SK-N-SH (cell line): ENCODE data around the gene PARD3B. TPM values are rescaled to one million over a fixed set of nuclear protein-coding genes. Genes with fewer than 3 reads are reported as not detected.

Experiments used
- CTCF ChIA-PET: fragments of 300-600, 350-600 bp; formaldehyde crosslinking; extraction: SDS; loops from one replicate; lab custom pipeline; 2021; lab: Yijun Ruan, JAX
- POLR2A ChIA-PET: fragments of 350-600 bp; sonication (Branson Sonifier 250); formaldehyde crosslinking; extraction: SDS; loops from one replicate; lab custom pipeline; 2020; ENCODE audit warnings: antibody characterized with exemption, inconsistent platforms; lab: Yijun Ruan, JAX
- DNase-seq: peaks from one replicate; pipeline ENCODE4 v3.0.0; 2012
- H2AFZ ChIP-seq: fragments of 200-600 bp; sonication (generic); 2 replicates; pipeline ENCODE4 v1.8.1; 2016; ENCODE audit warnings: antibody characterized with exemption, mild to moderate bottlenecking, low read depth
- H3F3A ChIP-seq: fragments of 200-600 bp; sonication (generic); replicated peaks from 2 replicates; pipeline ENCODE3; 2016; ENCODE audit warnings: antibody characterized with exemption, mild to moderate bottlenecking; ENCODE audit not compliant: insufficient read depth
- H3K27ac ChIP-seq, 2 experiments: fragments of 200-500 bp in 1 of 2; fragments of 200-600 bp in 1 of 2; sonication (Bioruptor generic) in 1 of 2; sonication (generic), shearing (Covaris generic) in 1 of 2; 2 replicates each; pipeline versions ENCODE4 v1.5.1 to v1.6.1; 2014 to 2016; ENCODE audit warnings: low read depth in 2 of 2, inconsistent platforms in 1 of 2, low read length in 1 of 2, mild to moderate bottlenecking in 1 of 2, mixed read lengths in 1 of 2
- H3K27me3 ChIP-seq: fragments of 200-600 bp; sonication (generic), shearing (Covaris generic); 2 replicates; pipeline ENCODE4 v1.6.1; 2016; ENCODE audit warnings: mixed run types; ENCODE audit not compliant: insufficient read depth
- H3K36me3 ChIP-seq, 2 experiments: fragments of 200-500 bp in 1 of 2; fragments of 200-600 bp in 1 of 2; sonication (Bioruptor generic) in 1 of 2; sonication (generic) in 1 of 2; replicated peaks in 1 of 2; 2 replicates each; pipeline versions ENCODE3 to v1.5.1; 2014 to 2016; ENCODE audit warnings: low read length in 1 of 2, mild to moderate bottlenecking in 1 of 2; ENCODE audit not compliant: insufficient read depth in 2 of 2, control insufficient read depth in 1 of 2
- H3K4me1 ChIP-seq, 2 experiments: fragments of 200-500 bp in 1 of 2; fragments of 200-600 bp in 1 of 2; sonication (Bioruptor generic) in 1 of 2; sonication (generic), shearing (Covaris generic) in 1 of 2; 2 replicates each; pipeline versions ENCODE4 v1.5.1 to v1.6.1; 2014 to 2016; ENCODE audit warnings: low read depth in 1 of 2, low read length in 1 of 2, mixed run types in 1 of 2; ENCODE audit not compliant: insufficient read depth in 2 of 2, control insufficient read depth in 1 of 2
- H3K4me2 ChIP-seq: fragments of 200-600 bp; sonication (generic), shearing (Covaris generic); 2 replicates; pipeline ENCODE4 v1.6.1; 2017; ENCODE audit warnings: mixed run types
- H3K4me3 ChIP-seq, 2 experiments: fragments of 200-500 bp in 1 of 2; fragments of 200-600 bp in 1 of 2; sonication (Bioruptor generic) in 1 of 2; sonication (generic), shearing (Covaris generic) in 1 of 2; 2 replicates each; pipeline versions ENCODE4 v1.5.1 to v1.8.1; 2014 to 2016; ENCODE audit warnings: low read depth in 2 of 2, inconsistent platforms in 1 of 2, low read length in 1 of 2, mild to moderate bottlenecking in 1 of 2, mixed read lengths in 1 of 2, moderate library complexity in 1 of 2
- H3K79me2 ChIP-seq: fragments of 200-600 bp; sonication (generic); 2 replicates; pipeline ENCODE4 v1.8.1; 2017; ENCODE audit warnings: mild to moderate bottlenecking; ENCODE audit not compliant: insufficient read depth
- H3K9ac ChIP-seq: fragments of 200-600 bp; sonication (generic); 2 replicates; pipeline ENCODE4 v1.6.1; 2017; ENCODE audit warnings: mixed run types
- H3K9me2 ChIP-seq: fragments of 200-600 bp; sonication (generic); 2 replicates; pipeline ENCODE4 v1.6.1; 2017; ENCODE audit warnings: mixed run types
- H3K9me3 ChIP-seq: fragments of 200-600 bp; sonication (generic); 2 replicates; pipeline ENCODE4 v1.6.1; 2017; ENCODE audit warnings: mixed run types, mild to moderate bottlenecking, moderate library complexity
- H4K20me1 ChIP-seq: fragments of 200-600 bp; sonication (generic); 2 replicates; pipeline ENCODE4 v1.6.1; 2017; ENCODE audit warnings: mild to moderate bottlenecking, mixed run types; ENCODE audit not compliant: insufficient read depth
- CHD2 ChIP-seq: fragments of 150-350 bp; IDR thresholded peaks from 2 replicates; pipeline ENCODE4 v1.6.1; 2018; ENCODE audit warnings: low read length; ENCODE audit not compliant: partially characterized antibody
- EP300 ChIP-seq, 2 experiments: IDR thresholded peaks; 2 replicates each; pipeline versions ENCODE4 v1.4.0 to v1.6.1; 2012; ENCODE audit warnings: borderline replicate concordance in 1 of 2, low read depth in 1 of 2, low read length in 1 of 2
- FOSL2 ChIP-seq: IDR thresholded peaks from 2 replicates; pipeline ENCODE4 v1.4.0; 2012; ENCODE audit warnings: low read depth, mild to moderate bottlenecking, moderate library complexity, borderline replicate concordance
- FOXJ3 ChIP-seq: sonication (generic); formaldehyde crosslinking; IDR thresholded peaks from 2 replicates; pipeline ENCODE4 v1.5.1; 2020; ENCODE audit warnings: mild to moderate bottlenecking, missing genetic modification reagents
- FOXM1 ChIP-seq: IDR thresholded peaks from 2 replicates; pipeline ENCODE4 v1.4.0; 2012; ENCODE audit warnings: low read depth, mild to moderate bottlenecking
- GATA2 ChIP-seq: sonication (generic); formaldehyde crosslinking; IDR thresholded peaks from 2 replicates; pipeline ENCODE4 v1.5.0; 2020; ENCODE audit warnings: mild to moderate bottlenecking, missing genetic modification reagents
- IRF3 ChIP-seq: fragments of 150-350 bp; IDR thresholded peaks from 2 replicates; pipeline ENCODE4 v1.6.1; 2016; ENCODE audit warnings: mild to moderate bottlenecking, low read depth, low read length
- MAX ChIP-seq: IDR thresholded peaks from 2 replicates; pipeline ENCODE4 v1.4.0; 2012; ENCODE audit warnings: low read depth
- MEF2A ChIP-seq: IDR thresholded peaks from 2 replicates; pipeline ENCODE4 v1.4.0; 2012; ENCODE audit warnings: low read depth, borderline replicate concordance
- MXI1 ChIP-seq: IDR thresholded peaks from 2 replicates; pipeline ENCODE4 v1.6.1; 2012; ENCODE audit warnings: mild to moderate bottlenecking, low read depth, low read length, improper control_type of control experiment
- NFIC ChIP-seq: IDR thresholded peaks from 2 replicates; pipeline ENCODE4 v1.4.0; 2012; ENCODE audit warnings: borderline replicate concordance
- NRF1 ChIP-seq: IDR thresholded peaks from 2 replicates; pipeline ENCODE4 v1.6.1; 2012; ENCODE audit warnings: low read depth, mild to moderate bottlenecking, low read length
- RAD21 ChIP-seq: IDR thresholded peaks from 2 replicates; pipeline ENCODE4 v1.6.1; 2012; ENCODE audit warnings: mild to moderate bottlenecking, low read length
- RCOR1 ChIP-seq: fragments of 150-350 bp; IDR thresholded peaks from 2 replicates; pipeline ENCODE4 v1.6.1; 2017; ENCODE audit warnings: antibody characterized with exemption, low read length
- REST ChIP-seq: IDR thresholded peaks from 2 replicates; pipeline ENCODE4 v1.6.1; 2012; ENCODE audit warnings: mild to moderate bottlenecking, low read depth, low read length, moderate library complexity
- RFX5 ChIP-seq: IDR thresholded peaks from 2 replicates; pipeline ENCODE4 v1.6.1; 2012; ENCODE audit warnings: mild to moderate bottlenecking, improper control_type of control experiment, low read length
- RXRA ChIP-seq: IDR thresholded peaks from 2 replicates; pipeline ENCODE4 v1.4.0; 2012; ENCODE audit warnings: low read depth, mild to moderate bottlenecking, borderline replicate concordance
- TAF1 ChIP-seq: IDR thresholded peaks from 2 replicates; pipeline ENCODE4 v1.6.1; 2012; ENCODE audit warnings: low read depth, mild to moderate bottlenecking, low read length, moderate library complexity, borderline replicate concordance
- TCF12 ChIP-seq: IDR thresholded peaks from 2 replicates; pipeline ENCODE4 v1.4.0; 2012
- YY1 ChIP-seq: IDR thresholded peaks from 2 replicates; pipeline ENCODE4 v1.4.0; 2012; ENCODE audit warnings: low read depth, mild to moderate bottlenecking
- ZBTB33 ChIP-seq: IDR thresholded peaks from 2 replicates; pipeline ENCODE4 v1.4.0; 2012; ENCODE audit warnings: low read depth, borderline replicate concordance
- WGBS: methylation state at CpG from one replicate; pipeline ENCODE4 v1.1.6; 2017; ENCODE audit warnings: low lambda C conversion rate; 5-methylcytosine and 5-hydroxymethylcytosine counted together
- polyA plus RNA-seq, 3 experiments: library from polyadenylated mRNA; depleted of rRNA; stranded (reverse); fragments of >200 nt; gene quantifications; 2 replicates each; pipeline ENCODE4 v1.2.3, GENCODE V29; 2012
- TF ChIP-seq, protein P1 (sequence below): IDR thresholded peaks from 2 replicates; pipeline ENCODE4; 2012
- TF ChIP-seq, protein P2 (sequence below): IDR thresholded peaks from 2 replicates; pipeline ENCODE4 v1.4.0; 2012; ENCODE audit warnings: low read depth, borderline replicate concordance
- TF ChIP-seq, protein P3 (sequence below): fragments of 150-350 bp; IDR thresholded peaks from 2 replicates; pipeline ENCODE4 v1.6.1; 2017; ENCODE audit warnings: antibody characterized with exemption, low read length, low read depth, borderline replicate concordance

Gene PARD3B
- polyA plus RNA-seq, 1 of the 3 experiments (the other 2 are of a cell fraction): 0.87 TPM

DNA sequence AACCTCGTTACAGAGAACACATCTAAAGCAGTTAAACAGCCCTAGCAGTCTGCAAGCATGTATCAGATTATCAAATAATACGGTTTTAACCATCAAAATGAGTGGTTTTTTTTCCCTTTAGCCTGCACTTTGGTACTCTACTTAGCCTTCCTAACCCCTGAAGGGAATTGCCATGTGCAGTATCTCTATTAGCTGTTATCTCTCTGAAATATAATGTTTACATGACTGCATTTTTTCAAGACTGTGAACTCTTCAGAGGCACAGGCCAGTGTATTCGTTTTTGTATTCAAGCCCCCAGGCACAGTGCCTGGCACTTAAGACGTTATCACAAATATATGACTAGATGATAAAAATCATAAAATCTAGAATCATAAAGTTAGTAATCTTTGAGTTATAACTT is 509.5 kb downstream of the PARD3B start:
- POLR2A ChIA-PET: no interaction called here
- Histone ChIP-seq H3K79me2 (no peaks in the 10 kb centered on the region), H4K20me1 (no peaks in the 10 kb centered on the region), H3K4me2 (no peak overlapping the region), H3K4me3 (no peak overlapping the region), H3K9me3 (no peaks in the 10 kb centered on the region), H3K27me3 (no peaks in the 10 kb centered on the region), H3K9ac (no peak overlapping the region), H2AFZ (no peak overlapping the region), H3F3A (no peaks in the 10 kb centered on the region), H3K36me3 (no peaks in the 10 kb centered on the region), H3K9me2 (no peaks in the 10 kb centered on the region), H3K27ac (peak overlapping the region in 1 of 2 experiments; percentile 89; a peak in 2 of 4 replicates), H3K4me1 (peaks cover 0 to 20% of the 10 kb centered on the region in 2 experiments; a peak in 2 of 4 replicates)
- 58% methylated on average over 4 of the region's 4 CpGs for WGBS
- DNase-seq: peak; percentile 19
- CTCF ChIA-PET: interaction anchor here (1.6 kb wide), 1 partner anchor 621 kb away, joined by 6 read pairs; no protein-coding TSS in a partner anchor
- TF ChIP-seq ZBTB33 (no peak), FOXJ3 (CRISPR knock-in tag) (peak; percentile 91), GATA2 (CRISPR knock-in tag) (peak; percentile 95), YY1 (no peak), NFIC (no peak), RXRA (no peak), RCOR1 (peak; percentile 92), IRF3 (no peak; the same call in 1 of the 2 replicates), RFX5 (no peak), TAF1 (no peak), NRF1 (no peak), MAX (no peak), REST (no peak), MEF2A (no peak), MXI1 (no peak), CHD2 (peak; percentile 73), FOXM1 (no peak), FOSL2 (no peak), EP300 (IDR thresholded peaks at IDR 0.05; ENCODE audit: borderline replicate concordance in 1 of 2, low read depth in 1 of 2, low read length in 1 of 2) (peak in 1 of 2 experiments; percentile 96; a peak in 2 of 4 replicates), RAD21 (peak; percentile 46), TCF12 (peak; percentile 31; the same call in 1 of the 2 replicates)
- TF ChIP-seq, protein P1, sequence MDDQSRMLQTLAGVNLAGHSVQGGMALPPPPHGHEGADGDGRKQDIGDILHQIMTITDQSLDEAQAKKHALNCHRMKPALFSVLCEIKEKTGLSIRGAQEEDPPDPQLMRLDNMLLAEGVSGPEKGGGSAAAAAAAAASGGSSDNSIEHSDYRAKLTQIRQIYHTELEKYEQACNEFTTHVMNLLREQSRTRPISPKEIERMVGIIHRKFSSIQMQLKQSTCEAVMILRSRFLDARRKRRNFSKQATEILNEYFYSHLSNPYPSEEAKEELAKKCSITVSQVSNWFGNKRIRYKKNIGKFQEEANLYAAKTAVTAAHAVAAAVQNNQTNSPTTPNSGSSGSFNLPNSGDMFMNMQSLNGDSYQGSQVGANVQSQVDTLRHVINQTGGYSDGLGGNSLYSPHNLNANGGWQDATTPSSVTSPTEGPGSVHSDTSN: no peak
- TF ChIP-seq, protein P2, sequence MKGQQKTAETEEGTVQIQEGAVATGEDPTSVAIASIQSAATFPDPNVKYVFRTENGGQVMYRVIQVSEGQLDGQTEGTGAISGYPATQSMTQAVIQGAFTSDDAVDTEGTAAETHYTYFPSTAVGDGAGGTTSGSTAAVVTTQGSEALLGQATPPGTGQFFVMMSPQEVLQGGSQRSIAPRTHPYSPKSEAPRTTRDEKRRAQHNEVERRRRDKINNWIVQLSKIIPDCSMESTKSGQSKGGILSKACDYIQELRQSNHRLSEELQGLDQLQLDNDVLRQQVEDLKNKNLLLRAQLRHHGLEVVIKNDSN: no peak
- TF ChIP-seq, protein P3, sequence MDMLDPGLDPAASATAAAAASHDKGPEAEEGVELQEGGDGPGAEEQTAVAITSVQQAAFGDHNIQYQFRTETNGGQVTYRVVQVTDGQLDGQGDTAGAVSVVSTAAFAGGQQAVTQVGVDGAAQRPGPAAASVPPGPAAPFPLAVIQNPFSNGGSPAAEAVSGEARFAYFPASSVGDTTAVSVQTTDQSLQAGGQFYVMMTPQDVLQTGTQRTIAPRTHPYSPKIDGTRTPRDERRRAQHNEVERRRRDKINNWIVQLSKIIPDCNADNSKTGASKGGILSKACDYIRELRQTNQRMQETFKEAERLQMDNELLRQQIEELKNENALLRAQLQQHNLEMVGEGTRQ: no peak
